ENCODE results near the gene UBR4.

DNA sequence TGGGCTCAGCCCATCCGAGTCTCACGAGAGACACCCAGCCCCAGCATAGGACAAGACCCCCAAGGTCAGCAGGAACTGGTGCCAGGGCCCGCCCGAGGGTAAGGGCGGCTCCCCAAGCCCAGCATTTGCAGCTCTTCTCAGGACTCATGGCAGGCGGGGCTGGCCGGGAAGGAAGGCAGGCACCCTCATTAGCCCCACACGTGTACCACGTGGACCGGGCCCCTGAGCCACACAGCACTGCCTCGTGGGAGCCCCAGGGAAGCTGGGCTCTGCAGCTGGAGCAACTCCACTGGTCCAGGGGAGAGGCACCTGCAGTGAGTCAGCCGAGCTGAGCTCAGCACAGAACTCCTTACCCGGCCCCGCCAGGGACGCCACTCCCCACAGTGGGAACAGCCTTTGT lies 155.8 kb downstream of the UBR4 start:
- TF ChIP-seq TAF1 (IDR thresholded peaks at IDR 0.05; ENCODE audit: low read depth) (no peak), CREB1 (IDR thresholded peaks at IDR 0.05; ENCODE audit: low read depth) (no peak), TEAD4 (IDR thresholded peaks at IDR 0.05) (no peak), FOXM1 (IDR thresholded peaks at IDR 0.05; ENCODE audit: borderline replicate concordance, low read depth) (no peak), CEBPB (IDR thresholded peaks at IDR 0.05) (no peak)
- TF ChIP-seq, protein P1, sequence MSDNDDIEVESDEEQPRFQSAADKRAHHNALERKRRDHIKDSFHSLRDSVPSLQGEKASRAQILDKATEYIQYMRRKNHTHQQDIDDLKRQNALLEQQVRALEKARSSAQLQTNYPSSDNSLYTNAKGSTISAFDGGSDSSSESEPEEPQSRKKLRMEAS (IDR thresholded peaks at IDR 0.05), result 0 out of 2 replicates have a peak, but pooled peaks have one; percentile 22
- TF ChIP-seq, protein P2, sequence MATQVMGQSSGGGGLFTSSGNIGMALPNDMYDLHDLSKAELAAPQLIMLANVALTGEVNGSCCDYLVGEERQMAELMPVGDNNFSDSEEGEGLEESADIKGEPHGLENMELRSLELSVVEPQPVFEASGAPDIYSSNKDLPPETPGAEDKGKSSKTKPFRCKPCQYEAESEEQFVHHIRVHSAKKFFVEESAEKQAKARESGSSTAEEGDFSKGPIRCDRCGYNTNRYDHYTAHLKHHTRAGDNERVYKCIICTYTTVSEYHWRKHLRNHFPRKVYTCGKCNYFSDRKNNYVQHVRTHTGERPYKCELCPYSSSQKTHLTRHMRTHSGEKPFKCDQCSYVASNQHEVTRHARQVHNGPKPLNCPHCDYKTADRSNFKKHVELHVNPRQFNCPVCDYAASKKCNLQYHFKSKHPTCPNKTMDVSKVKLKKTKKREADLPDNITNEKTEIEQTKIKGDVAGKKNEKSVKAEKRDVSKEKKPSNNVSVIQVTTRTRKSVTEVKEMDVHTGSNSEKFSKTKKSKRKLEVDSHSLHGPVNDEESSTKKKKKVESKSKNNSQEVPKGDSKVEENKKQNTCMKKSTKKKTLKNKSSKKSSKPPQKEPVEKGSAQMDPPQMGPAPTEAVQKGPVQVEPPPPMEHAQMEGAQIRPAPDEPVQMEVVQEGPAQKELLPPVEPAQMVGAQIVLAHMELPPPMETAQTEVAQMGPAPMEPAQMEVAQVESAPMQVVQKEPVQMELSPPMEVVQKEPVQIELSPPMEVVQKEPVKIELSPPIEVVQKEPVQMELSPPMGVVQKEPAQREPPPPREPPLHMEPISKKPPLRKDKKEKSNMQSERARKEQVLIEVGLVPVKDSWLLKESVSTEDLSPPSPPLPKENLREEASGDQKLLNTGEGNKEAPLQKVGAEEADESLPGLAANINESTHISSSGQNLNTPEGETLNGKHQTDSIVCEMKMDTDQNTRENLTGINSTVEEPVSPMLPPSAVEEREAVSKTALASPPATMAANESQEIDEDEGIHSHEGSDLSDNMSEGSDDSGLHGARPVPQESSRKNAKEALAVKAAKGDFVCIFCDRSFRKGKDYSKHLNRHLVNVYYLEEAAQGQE (IDR thresholded peaks at IDR 0.05; ENCODE audit: low read depth), result no peak
